B cell (primary cell): ENCODE results near the gene THY1. TPM values are rescaled to one million over a fixed set of nuclear protein-coding genes. Genes with fewer than 3 reads are reported as not detected.

Experiments used
- ATAC-seq: fragments of 200-7000 bp; cut with Tn5 transposase; one replicate; pipeline ENCODE4 v1.10.0; 2021; ENCODE audit warnings: low read depth, mild to moderate bottlenecking, moderate number of reproducible peaks, moderate library complexity
- CTCF ChIA-PET: fragments of 350-600 bp; sonication (Branson Sonifier 250); formaldehyde crosslinking; loops from one replicate; lab custom pipeline; 2021; ENCODE audit warnings: antibody characterized with exemption, inconsistent platforms; lab: Charles Lee
- POLR2A ChIA-PET: fragments of 350-600 bp; sonication (Branson Sonifier 250); formaldehyde crosslinking; loops from one replicate; lab custom pipeline; 2021; ENCODE audit warnings: antibody characterized with exemption; lab: Charles Lee
- DNase-seq: peaks from one replicate; pipeline ENCODE4 v3.0.0; 2013
- H2AFZ ChIP-seq: 2 replicates; pipeline ENCODE4 v1.6.1; 2012; ENCODE audit warnings: mild to moderate bottlenecking, low read depth, low read length; ENCODE audit not compliant: insufficient read depth, poor library complexity, severe bottlenecking
- H3K27ac ChIP-seq, 2 donors: 1 replicate in 1 of 2; 2 replicates in 1 of 2; pipeline ENCODE4 v1.5.1; 2012 to 2013; ENCODE audit warnings: low read length in 2 of 2, mild to moderate bottlenecking in 2 of 2, moderate library complexity in 1 of 2
- H3K27me3 ChIP-seq, 4 experiments: fragments of 200-600 bp in 1 of 4; sonication (generic) in 1 of 4; replicated peaks in 1 of 4; 1 replicate in 2 of 4; 2 replicates in 2 of 4; pipeline versions ENCODE4 v1.6.1 to v1.7.0; 2013 to 2016; ENCODE audit warnings: low read length in 3 of 4, mild to moderate bottlenecking in 2 of 4, mixed read lengths in 1 of 4, moderate library complexity in 1 of 4; ENCODE audit not compliant: insufficient read depth in 4 of 4, control insufficient read depth in 3 of 4; ENCODE audit errors: control extremely low read depth in 1 of 4
- H3K36me3 ChIP-seq, 2 experiments: replicated peaks in 1 of 2; 1 replicate in 1 of 2; 2 replicates in 1 of 2; pipeline versions ENCODE4 v1.6.1 to v1.7.1; 2013; ENCODE audit warnings: low read length in 1 of 2; ENCODE audit not compliant: insufficient read depth in 2 of 2, control insufficient read depth in 1 of 2; ENCODE audit errors: control extremely low read depth in 1 of 2, extremely low read depth in 1 of 2
- H3K4me1 ChIP-seq, 2 donors: fragments of 200-600 bp in 1 of 2; sonication (generic) in 1 of 2; 1 replicate in 1 of 2; 2 replicates in 1 of 2; pipeline versions ENCODE4 v1.5.1 to v1.6.1; 2013 to 2017; ENCODE audit warnings: low read length in 2 of 2; ENCODE audit not compliant: control insufficient read depth in 2 of 2, insufficient read depth in 2 of 2
- H3K4me2 ChIP-seq: replicated peaks from 2 replicates; pipeline ENCODE3; 2012; ENCODE audit warnings: mild to moderate bottlenecking, low read depth, low read length; ENCODE audit not compliant: poor library complexity, severe bottlenecking
- H3K4me3 ChIP-seq, 5 experiments: fragments of 200-600 bp in 1 of 5; sonication (generic) in 1 of 5; 1 replicate in 3 of 5; 2 replicates in 2 of 5; pipeline versions ENCODE4 v1.5.1 to v1.7.0; 2011 to 2016; ENCODE audit warnings: low read length in 4 of 5, mild to moderate bottlenecking in 4 of 5, low read depth in 2 of 5, control low read depth in 1 of 5, moderate library complexity in 1 of 5; ENCODE audit not compliant: insufficient read depth in 1 of 5; ENCODE audit errors: control extremely low read depth in 1 of 5, extremely low read depth in 1 of 5
- H3K79me2 ChIP-seq: fragments of 200-600 bp; sonication (generic); one replicate; pipeline ENCODE4 v1.6.0; 2016; ENCODE audit warnings: low read length; ENCODE audit not compliant: control insufficient read depth, insufficient read depth
- H3K9ac ChIP-seq: fragments of 200-600 bp; sonication (generic); 2 replicates; pipeline ENCODE4 v1.6.1; 2017; ENCODE audit warnings: mild to moderate bottlenecking, low read length, moderate library complexity
- H3K9me3 ChIP-seq, 3 donors: one replicate each; pipeline versions ENCODE4 v1.6.1 to v1.7.1; 2013; ENCODE audit warnings: low read length in 2 of 3; ENCODE audit not compliant: control insufficient read depth in 2 of 3, insufficient read depth in 1 of 3; ENCODE audit errors: control extremely low read depth in 1 of 3
- H4K20me1 ChIP-seq: 2 replicates; pipeline ENCODE4 v1.6.0; 2012; ENCODE audit warnings: mild to moderate bottlenecking, low read length; ENCODE audit not compliant: insufficient read depth, control insufficient read depth, poor library complexity, severe bottlenecking
- H3K27ac Mint-ChIP-seq: one replicate; pipeline ENCODE4 v1.8.0; 2021; ENCODE audit warnings: mixed read lengths
- H3K27me3 Mint-ChIP-seq: one replicate; pipeline ENCODE4 v1.8.0; 2021; ENCODE audit warnings: mixed read lengths
- H3K4me1 Mint-ChIP-seq: one replicate; pipeline ENCODE4 v1.8.0; 2021; ENCODE audit warnings: mixed read lengths
- H3K4me3 Mint-ChIP-seq: one replicate; pipeline ENCODE4 v1.8.0; 2021; ENCODE audit warnings: mixed read lengths
- H3K9me3 Mint-ChIP-seq: one replicate; pipeline ENCODE4 v1.8.0; 2022; ENCODE audit warnings: mixed read lengths; ENCODE audit not compliant: insufficient read depth
- CTCF ChIP-seq: fragments of 200-600 bp; IDR thresholded peaks from one replicate; pipeline ENCODE4 v1.8.0; 2022; ENCODE audit warnings: antibody characterized with exemption, mild to moderate bottlenecking
- EZH2 ChIP-seq: IDR thresholded peaks from 2 replicates; pipeline ENCODE4 v1.6.1; 2012; ENCODE audit warnings: borderline replicate concordance, low read depth, mild to moderate bottlenecking, moderate library complexity, low read length; ENCODE audit not compliant: insufficient read depth, poor library complexity, severe bottlenecking
- WGBS: methylation state at CpG from one replicate; pipeline ENCODE4 v1.1.5; 2013; ENCODE audit warnings: missing lambda C conversion rate; ENCODE audit not compliant: insufficient coverage; 5-methylcytosine and 5-hydroxymethylcytosine counted together
- intact Hi-C: fragments of 100-400 bp; cut with micrococcal nuclease; formaldehyde crosslinking; loops from one replicate; pipeline ENCODE4 v1.10.0; 2022
- polyA plus RNA-seq: library from polyadenylated mRNA; depleted of rRNA; stranded (reverse); fragments of >200 nt; gene quantifications from 2 replicates; pipeline ENCODE4 v1.2.3, GENCODE V29; 2012
- total RNA-seq, 2 donors: library from RNA; stranded (reverse); fragments of 120-200 nt in 1 of 2; gene quantifications; 1 replicate in 1 of 2; 2 replicates in 1 of 2; pipeline versions ENCODE4 v1.2.3 to v1.2.4, GENCODE V29; 2013 to 2022

Gene THY1
- total and polyA plus RNA-seq, 2 donors (not counting 1 experiment from before 2014, with no cell fraction given), result not detected

GRCh38 chr11:119450590-119451326 is 27.8 kb upstream of the THY1 start:
- H3K36me3 ChIP-seq, result no peaks in the 10 kb centered on the region
- peaks cover 0 to 7% (median under 1%) of the 10 kb centered on the region in 4 experiments for H3K27me3 ChIP-seq
- CTCF ChIA-PET, result no interaction called here
- no peak overlapping the region for H3K27ac ChIP-seq
- H3K4me1 ChIP-seq, result no peaks in the 10 kb centered on the region
- Mint-ChIP-seq H3K9me3 (no peaks in the 10 kb centered on the region), H3K4me3 (no peak overlapping the region), H3K27ac (no peak overlapping the region), H3K27me3 (peaks cover 54% of the 10 kb centered on the region), H3K4me1 (no peaks in the 10 kb centered on the region)
- TF ChIP-seq CTCF (no peak), EZH2 (no peak)
- no peak overlapping the region for H3K4me2 ChIP-seq
- H3K9me3 ChIP-seq, result no peaks in the 10 kb centered on the region
- no peak overlapping the region for H3K9ac ChIP-seq
- no peak overlapping the region for H3K4me3 ChIP-seq
- no peaks in the 10 kb centered on the region for H3K79me2 ChIP-seq
- 95% methylated on average over 3 of the region's 6 CpGs for WGBS
- POLR2A ChIA-PET, result no interaction called here
- intact Hi-C loops, result no loop called here
- no peak for DNase-seq
- H2AFZ ChIP-seq, result no peak overlapping the region
- H4K20me1 ChIP-seq, result no peaks in the 10 kb centered on the region
- ATAC-seq, result no peak

- H3K27ac Mint-ChIP-seq, result no peak overlapping the region
- Histone ChIP-seq H3K79me2 (no peaks in the 10 kb centered on the region), H3K27ac (no peak overlapping the region), H2AFZ (no peak overlapping the region), H4K20me1 (no peaks in the 10 kb centered on the region), H3K9me3 (no peaks in the 10 kb centered on the region), H3K9ac (no peak overlapping the region), H3K4me2 (no peak overlapping the region), H3K4me3 (no peak overlapping the region), H3K36me3 (no peaks in the 10 kb centered on the region), H3K27me3 (peaks cover 0 to 10% (median 4%) of the 10 kb centered on the region in 4 experiments), H3K4me1 (no peaks in the 10 kb centered on the region)
- 95% methylated on average over 2 of the region's 3 CpGs for WGBS
- DNase-seq (no peak), ATAC-seq (no peak)
- H3K4me1 Mint-ChIP-seq, result no peaks in the 10 kb centered on the region
- POLR2A ChIA-PET, result interaction anchor here (0.6 kb wide), 1 partner anchor 12 kb away, joined by 5 read pairs; no protein-coding TSS in a partner anchor
- H3K4me3 Mint-ChIP-seq, result no peak overlapping the region
- TF ChIP-seq CTCF (no peak), EZH2 (no peak)
- CTCF ChIA-PET, result no interaction called here
- H3K27me3 Mint-ChIP-seq, result peaks cover 61% of the 10 kb centered on the region
- intact Hi-C loops, result no loop called here
- H3K9me3 Mint-ChIP-seq, result no peaks in the 10 kb centered on the region
Measured at GRCh38 chr11:119449498-119449897, 26.5 kb upstream of the THY1 start.
